ENCODE measurements around the gene SCN9A. TPM values are rescaled to one million over a fixed set of nuclear protein-coding genes. Genes with fewer than 3 reads are reported as not detected.

SCN9A gene
- total and polyA plus RNA-seq, 2 of the 4 experiments (the other 2 are of a cell fraction), result 40.1 to 135 TPM

GRCh38 chr2:166155589-166155988, 220.2 kb downstream of the SCN9A start:
- dilution Hi-C loops (cut with HindIII; ENCODE audit: low sequenced_read_pairs, unreplicated experiment), result no loop called here
- Histone ChIP-seq H4K8ac (ENCODE audit: low read depth in 2 of 2, low read length in 2 of 2) (no peak overlapping the region), H2AK9ac (replicated peaks; ENCODE audit: low read depth, low read length, poor library complexity) (no peak overlapping the region), H3K4me2 (ENCODE audit: low read depth, low read length) (no peak overlapping the region), H2BK15ac (ENCODE audit: low read depth, low read length) (no peak overlapping the region), H2AK5ac (ENCODE audit: low read depth, low read length) (no peak overlapping the region), H3K27me3 (ENCODE audit: control insufficient read depth, insufficient read depth, low read length) (no peaks in the 10 kb centered on the region), H3K27ac (ENCODE audit: insufficient read depth, low read length) (no peak overlapping the region), H2BK20ac (ENCODE audit: low read depth, low read length) (no peak overlapping the region), H3K4me3 (ENCODE audit: insufficient read depth, low read depth, low read length) (no peak overlapping the region), H3K4ac (ENCODE audit: low read depth, low read length) (no peak overlapping the region), H3K9me1 (ENCODE audit: insufficient read depth, low read length) (no peaks in the 10 kb centered on the region), H3K4me1 (ENCODE audit: control insufficient read depth, insufficient read depth, low read length) (peaks cover 5% of the 10 kb centered on the region; the same call in 1 of the 2 replicates), H3K56ac (ENCODE audit: extremely low read depth, insufficient read depth, low read length) (no peak overlapping the region), H3K9ac (ENCODE audit: low read depth, low read length) (no peak overlapping the region), H2AFZ (replicated peaks; ENCODE audit: low read length, poor library complexity) (no peak overlapping the region), H3K18ac (ENCODE audit: low read depth, low read length) (no peak overlapping the region; the same call in 1 of the 2 replicates), H4K20me1 (ENCODE audit: insufficient read depth, low read length) (no peaks in the 10 kb centered on the region), H2BK120ac (ENCODE audit: low read depth, low read length) (no peak overlapping the region), H4K5ac (ENCODE audit: low read depth, low read length) (no peak overlapping the region), H3K14ac (replicated peaks; ENCODE audit: low read depth, low read length) (no peak overlapping the region), H3K23ac (ENCODE audit: low read depth, low read length) (no peak overlapping the region), H3K79me1 (ENCODE audit: low read depth in 1 of 2, low read length in 2 of 2) (no peaks in the 10 kb centered on the region), H3K36me3 (ENCODE audit: control insufficient read depth, insufficient read depth, low read length) (no peaks in the 10 kb centered on the region), H4K91ac (ENCODE audit: insufficient read depth, low read depth, low read length) (no peak overlapping the region), H3K9me3 (ENCODE audit: control insufficient read depth, insufficient read depth, low read length) (no peaks in the 10 kb centered on the region), H2BK5ac (ENCODE audit: low read depth, low read length, poor library complexity, severe bottlenecking) (no peak overlapping the region)
- ATAC-seq (ENCODE audit: low read depth) (0 out of 2 replicates have a peak, but pooled peaks have one; percentile 37), DNase-seq (no peak)
- ChIA-PET CTCF (no interaction called here), POLR2A (ENCODE audit: unreplicated experiment) (no interaction called here)
- intact Hi-C loops (cut with micrococcal nuclease), result no loop called here
- WGBS, 2 experiments (ENCODE audit: extremely low coverage in 2 of 2, insufficient read length in 1 of 2), result no CpG with 5 or more reads among the region's 2 CpGs
- BruUV-seq (replicated peaks), result no TSS peak
- in situ Hi-C loops (cut with MboI; ENCODE audit: low sequenced_read_pairs), result no loop called here
- TF ChIP-seq CTCF (conservative IDR thresholded peaks at IDR 0.05; ENCODE audit: low read depth, low read length), result no peak
